ENCODE results near the gene BBS2.

Gene BBS2

GRCh38 chr16:56470232-56470631 lies 49.6 kb downstream of the BBS2 start:
- TF ChIP-seq, protein P1, sequence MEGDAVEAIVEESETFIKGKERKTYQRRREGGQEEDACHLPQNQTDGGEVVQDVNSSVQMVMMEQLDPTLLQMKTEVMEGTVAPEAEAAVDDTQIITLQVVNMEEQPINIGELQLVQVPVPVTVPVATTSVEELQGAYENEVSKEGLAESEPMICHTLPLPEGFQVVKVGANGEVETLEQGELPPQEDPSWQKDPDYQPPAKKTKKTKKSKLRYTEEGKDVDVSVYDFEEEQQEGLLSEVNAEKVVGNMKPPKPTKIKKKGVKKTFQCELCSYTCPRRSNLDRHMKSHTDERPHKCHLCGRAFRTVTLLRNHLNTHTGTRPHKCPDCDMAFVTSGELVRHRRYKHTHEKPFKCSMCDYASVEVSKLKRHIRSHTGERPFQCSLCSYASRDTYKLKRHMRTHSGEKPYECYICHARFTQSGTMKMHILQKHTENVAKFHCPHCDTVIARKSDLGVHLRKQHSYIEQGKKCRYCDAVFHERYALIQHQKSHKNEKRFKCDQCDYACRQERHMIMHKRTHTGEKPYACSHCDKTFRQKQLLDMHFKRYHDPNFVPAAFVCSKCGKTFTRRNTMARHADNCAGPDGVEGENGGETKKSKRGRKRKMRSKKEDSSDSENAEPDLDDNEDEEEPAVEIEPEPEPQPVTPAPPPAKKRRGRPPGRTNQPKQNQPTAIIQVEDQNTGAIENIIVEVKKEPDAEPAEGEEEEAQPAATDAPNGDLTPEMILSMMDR (IDR thresholded peaks at IDR 0.05; ENCODE audit: insufficient read depth, low read depth, low read length, missing control alignments), result no peak
- DNase-seq (ENCODE audit: low read depth), result no peak
- no peak overlapping the region for H3K4me3 ChIP-seq (ENCODE audit: low read depth, low read length)

DNA sequence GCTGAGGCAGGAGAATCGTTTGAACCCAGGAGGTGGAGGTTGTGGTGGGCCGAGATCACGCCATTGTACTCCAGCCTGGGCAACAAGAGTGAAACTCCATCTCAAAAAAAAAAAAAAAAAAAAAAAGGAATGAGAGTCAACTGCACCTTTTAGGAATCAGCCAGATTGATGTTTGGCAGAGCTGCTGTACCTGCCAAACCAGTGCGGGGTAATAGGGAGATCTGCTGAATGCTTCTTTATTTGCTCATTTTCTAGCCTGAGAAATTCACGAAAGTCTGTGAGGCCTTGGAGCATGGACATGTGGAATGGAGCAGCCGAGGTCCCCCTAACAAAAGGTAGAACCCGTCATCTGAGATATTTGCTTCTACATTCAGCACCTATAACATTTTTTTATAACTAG lies 50.1 kb downstream of the BBS2 start:
- H3K4me3 ChIP-seq (ENCODE audit: low read depth, low read length), result no peak overlapping the region
- TF ChIP-seq, protein P1 (IDR thresholded peaks at IDR 0.05; ENCODE audit: insufficient read depth, low read depth, low read length, missing control alignments), result no peak
- DNase-seq (ENCODE audit: low read depth), result no peak

DNA sequence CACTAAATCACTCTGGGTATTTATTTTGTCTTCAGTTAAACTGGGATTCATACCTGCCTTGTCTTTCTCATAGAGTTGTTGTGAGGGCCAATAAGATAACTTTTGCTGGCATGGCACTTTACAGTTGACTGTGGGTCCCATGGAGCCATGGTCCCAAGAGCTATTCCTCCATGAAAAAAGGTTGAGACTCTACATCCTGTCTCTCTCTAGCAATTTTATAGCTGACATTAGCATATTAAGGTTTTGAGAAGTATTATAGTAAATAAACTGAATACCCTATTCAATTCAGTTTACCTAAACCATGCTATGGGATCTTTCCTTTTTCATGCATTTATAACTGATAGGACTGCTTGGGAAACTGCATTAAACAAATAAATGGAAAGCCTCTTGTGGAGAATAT lies 51.0 kb downstream of the BBS2 start:
- TF ChIP-seq, protein P1 (IDR thresholded peaks at IDR 0.05; ENCODE audit: insufficient read depth, low read depth, low read length, missing control alignments), result no peak
- no peak overlapping the region for H3K4me3 ChIP-seq (ENCODE audit: low read depth, low read length)
- DNase-seq (ENCODE audit: low read depth), result no peak

DNA sequence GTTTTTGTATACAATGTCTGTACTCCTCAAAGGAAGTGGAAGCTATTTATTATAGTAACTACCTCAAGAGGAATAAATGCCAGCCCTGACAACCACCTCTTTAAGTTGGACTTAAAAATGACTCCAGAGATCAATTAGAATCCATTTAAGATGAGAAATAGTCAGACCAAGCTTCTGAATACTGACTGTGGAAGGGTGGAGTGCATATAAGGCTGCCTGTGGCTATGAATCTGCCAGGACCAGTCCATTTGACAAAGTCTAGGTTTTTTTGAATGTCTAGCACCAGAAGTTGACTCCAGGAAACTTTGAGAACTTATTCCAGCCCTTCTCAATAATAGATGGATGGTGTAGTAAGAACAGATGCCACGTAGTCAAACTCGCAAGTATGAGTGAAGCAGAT lies 53.5 kb downstream of the BBS2 start:
- H3K4me3 ChIP-seq (ENCODE audit: low read depth, low read length), result no peak overlapping the region
- TF ChIP-seq, protein P1 (IDR thresholded peaks at IDR 0.05; ENCODE audit: insufficient read depth, low read depth, low read length, missing control alignments), result no peak
- DNase-seq (ENCODE audit: low read depth), result no peak

- no peak overlapping the region for H3K4me3 ChIP-seq (ENCODE audit: low read depth, low read length)
- TF ChIP-seq, protein P1 (IDR thresholded peaks at IDR 0.05; ENCODE audit: insufficient read depth, low read depth, low read length, missing control alignments), result no peak
- DNase-seq (ENCODE audit: low read depth), result no peak
Measured at GRCh38 chr16:56463153-56463552, 56.7 kb downstream of the BBS2 start.

DNA sequence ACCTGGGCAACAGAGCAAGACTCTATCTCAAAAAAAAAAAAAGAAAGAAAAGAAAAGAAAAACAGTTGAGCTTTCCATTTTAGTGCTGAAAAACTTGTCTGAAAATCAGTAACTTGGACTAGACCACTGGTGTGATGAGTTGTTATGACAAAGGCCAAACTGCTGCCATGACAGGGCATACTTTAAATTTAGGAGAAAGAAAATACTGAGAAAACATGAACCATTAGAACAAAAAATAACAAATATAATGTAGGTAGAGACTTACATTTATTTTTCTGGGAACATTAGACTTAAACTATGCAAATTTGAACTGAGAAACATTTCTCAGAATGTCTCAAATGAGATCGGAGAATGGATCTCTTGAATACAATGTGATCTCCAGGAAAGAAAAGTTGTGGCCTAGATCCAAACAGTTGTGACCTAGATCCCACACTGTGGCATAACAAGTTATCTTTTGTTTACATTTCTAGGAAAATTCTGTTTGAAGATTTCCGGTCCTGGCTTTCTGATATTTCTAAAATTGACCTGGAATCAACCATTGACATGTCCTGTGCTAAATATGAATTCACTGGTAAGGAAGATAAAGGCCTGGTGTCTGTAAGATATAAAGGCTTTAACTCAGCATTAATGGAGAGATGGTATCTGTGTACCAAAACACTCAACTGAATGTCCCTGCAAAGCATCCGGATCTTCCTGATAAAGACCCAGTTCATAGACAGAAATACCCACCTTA lies 57.6 kb downstream of the BBS2 start:
- TF ChIP-seq, protein P1 (IDR thresholded peaks at IDR 0.05; ENCODE audit: insufficient read depth, low read depth, low read length, missing control alignments), result no peak
- no peak for DNase-seq (ENCODE audit: low read depth)
- no peak overlapping the region for H3K4me3 ChIP-seq (ENCODE audit: low read depth, low read length)

- H3K4me3 ChIP-seq (ENCODE audit: low read depth, low read length), result no peak overlapping the region
- no peak for DNase-seq (ENCODE audit: low read depth)
- TF ChIP-seq, protein P1 (IDR thresholded peaks at IDR 0.05; ENCODE audit: insufficient read depth, low read depth, low read length, missing control alignments), result no peak
Measured at GRCh38 chr16:56460101-56460500, 59.7 kb downstream of the BBS2 start.
